Cardiac muscle cell (in vitro differentiated cells and primary cell): Measurements from ENCODE around the gene CD80. TPM values are rescaled to one million over a fixed set of nuclear protein-coding genes. Genes with fewer than 3 reads are reported as not detected.

Experiments
- DNase-seq, 2 donors: peaks; one replicate each; pipeline versions ENCODE4 v3.0.0 to v3.0.0-alpha.2; 2010 to 2017; ENCODE audit warnings: low read depth in 1 of 2, low spot score in 1 of 2
- H3K27ac ChIP-seq: fragments of 200-600 bp; sonication (generic); 2 replicates; pipeline ENCODE4 v1.5.1; 2016
- H3K27me3 ChIP-seq: fragments of 200-600 bp; sonication (generic); 2 replicates; pipeline ENCODE4 v1.6.0; 2016; ENCODE audit warnings: control low read depth
- H3K36me3 ChIP-seq: fragments of 200-600 bp; sonication (generic); 2 replicates; pipeline ENCODE4 v1.5.1; 2016; ENCODE audit warnings: control low read depth
- H3K4me1 ChIP-seq: fragments of 200-600 bp; sonication (generic); 2 replicates; pipeline ENCODE4 v1.8.1; 2017; ENCODE audit warnings: low read depth, mild to moderate bottlenecking, mixed run types
- H3K4me3 ChIP-seq: fragments of 200-600 bp; sonication (generic); 2 replicates; pipeline ENCODE4 v1.5.1; 2016; ENCODE audit warnings: mild to moderate bottlenecking
- H3K9me3 ChIP-seq: fragments of 200-600 bp; sonication (generic); 2 replicates; pipeline ENCODE4 v1.5.1; 2017; ENCODE audit warnings: low read depth, mild to moderate bottlenecking, control low read depth
- CTCF ChIP-seq: IDR thresholded peaks from 2 replicates; pipeline ENCODE4 v1.5.1; 2012; ENCODE audit warnings: low read depth, mild to moderate bottlenecking, low read length
- polyA plus RNA-seq: library from polyadenylated mRNA; unstranded; fragments of >200 nt; fragmentation: Nextera tagmentation; extraction: Ambion mirVana; gene quantifications from 2 replicates; pipeline ENCODE4 v1.2.1, GENCODE V29; 2016
- total RNA-seq: library from RNA; depleted of rRNA; stranded (reverse); fragments of >200 nt; gene quantifications from 2 replicates; pipeline ENCODE4 v1.2.3, GENCODE V29; 2016

CD80 gene
- total RNA-seq = 0.28 and 0.39 TPM in 2 replicates
- polyA plus RNA-seq = not detected in 2 replicates

- DNase-seq = peak; percentile 51 to 70
- Histone ChIP-seq H3K27me3 (no peaks in the 10 kb centered on the region), H3K27ac (no peak within 1 kb of the TSS), H3K4me3 (no peak within 1 kb of the TSS), H3K36me3 (no peaks in the 10 kb centered on the region), H3K4me1 (peaks cover 4% of the 10 kb centered on the region), H3K9me3 (no peaks in the 10 kb centered on the region)
- peak; percentile 30 for TF ChIP-seq CTCF
These were observed at the start of gene CD80 for GRCh38 chr3:119559441-119559963. CD80 (minus strand) TSS chr3:119559614; CDS start chr3:119557728, 1,886 bp downstream.

- H3K27ac ChIP-seq = no peak overlapping the region
These were observed 49.1 kb upstream of the CD80 start for GRCh38 chr3:119608405-119609000.

GRCh38 chr3:119604878-119605277 lies 45.5 kb upstream of the CD80 start:
- TF ChIP-seq CTCF = no peak
- H3K36me3 ChIP-seq = no peaks in the 10 kb centered on the region
- H3K9me3 ChIP-seq = no peaks in the 10 kb centered on the region
- peak in 1 of 2 donors; percentile 66 for DNase-seq
- no peaks in the 10 kb centered on the region for H3K27me3 ChIP-seq
- H3K4me1 ChIP-seq = peaks cover 32% of the 10 kb centered on the region
- no peak overlapping the region for H3K27ac ChIP-seq
- no peak overlapping the region for H3K4me3 ChIP-seq

More at GRCh38 chr3:119608405-119609000, 49.1 kb upstream of the CD80 start:
- TF ChIP-seq CTCF = no peak
- Histone ChIP-seq H3K9me3 (no peaks in the 10 kb centered on the region), H3K36me3 (no peaks in the 10 kb centered on the region), H3K4me3 (no peak overlapping the region), H3K27me3 (no peaks in the 10 kb centered on the region), H3K4me1 (no peaks in the 10 kb centered on the region)
- no peak for DNase-seq

- H3K4me1 ChIP-seq = peaks cover 39% of the 10 kb centered on the region
- no peak overlapping the region for H3K27ac ChIP-seq
- H3K36me3 ChIP-seq = no peaks in the 10 kb centered on the region
- no peak for TF ChIP-seq CTCF
- H3K27me3 ChIP-seq = no peaks in the 10 kb centered on the region
- no peak for DNase-seq
- H3K4me3 ChIP-seq = no peak overlapping the region
- no peaks in the 10 kb centered on the region for H3K9me3 ChIP-seq
These were observed 43.3 kb upstream of the CD80 start for GRCh38 chr3:119602676-119603075.

- DNase-seq = no peak
- no peak for TF ChIP-seq CTCF
- H3K9me3 ChIP-seq = no peaks in the 10 kb centered on the region
- H3K4me3 ChIP-seq = no peak overlapping the region
- no peaks in the 10 kb centered on the region for H3K27me3 ChIP-seq
- H3K27ac ChIP-seq = no peak overlapping the region
- H3K4me1 ChIP-seq = peaks cover 39% of the 10 kb centered on the region
- no peaks in the 10 kb centered on the region for H3K36me3 ChIP-seq
These were observed 41.7 kb upstream of the CD80 start for GRCh38 chr3:119601154-119601553.
